ENCODE data around the gene PROSER3.

DNA sequence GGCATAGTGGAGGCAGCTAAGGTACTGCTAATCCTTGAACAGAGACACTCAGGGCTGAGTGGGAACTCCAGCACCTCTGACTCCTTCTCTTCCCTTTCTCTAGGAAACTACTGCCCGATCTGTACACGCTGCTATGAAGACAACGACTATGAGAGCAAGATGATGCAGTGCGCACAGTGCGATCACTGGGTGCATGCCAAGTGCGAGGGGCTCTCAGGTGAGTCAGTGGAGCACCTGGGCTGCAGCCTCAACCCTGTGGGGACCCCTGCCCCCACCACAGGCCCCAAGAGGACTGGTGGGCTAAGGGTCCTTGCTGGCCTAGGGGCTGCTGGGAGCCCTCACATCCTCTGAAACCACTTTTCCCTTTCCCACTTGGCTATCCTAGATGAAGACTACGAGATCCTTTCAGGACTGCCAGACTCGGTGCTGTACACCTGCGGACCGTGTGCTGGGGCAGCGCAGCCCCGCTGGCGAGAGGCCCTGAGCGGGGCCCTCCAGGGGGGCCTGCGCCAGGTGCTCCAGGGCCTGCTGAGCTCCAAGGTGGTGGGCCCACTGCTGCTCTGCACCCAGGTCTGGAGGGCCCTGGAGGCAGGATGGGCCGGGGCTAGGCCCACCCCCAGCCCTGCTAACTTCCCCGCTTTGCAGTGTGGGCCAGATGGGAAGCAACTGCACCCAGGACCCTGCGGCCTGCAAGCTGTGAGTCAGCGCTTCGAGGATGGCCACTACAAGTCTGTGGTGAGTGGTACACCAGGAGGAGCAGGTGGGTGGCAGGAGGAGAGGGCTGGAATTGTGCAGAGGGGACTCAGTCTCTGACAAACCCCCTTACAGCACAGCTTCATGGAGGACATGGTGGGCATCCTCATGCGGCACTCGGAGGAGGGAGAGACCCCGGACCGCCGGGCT lies 30.7 kb upstream of the PROSER3 start:
- TF ChIP-seq, protein P1, sequence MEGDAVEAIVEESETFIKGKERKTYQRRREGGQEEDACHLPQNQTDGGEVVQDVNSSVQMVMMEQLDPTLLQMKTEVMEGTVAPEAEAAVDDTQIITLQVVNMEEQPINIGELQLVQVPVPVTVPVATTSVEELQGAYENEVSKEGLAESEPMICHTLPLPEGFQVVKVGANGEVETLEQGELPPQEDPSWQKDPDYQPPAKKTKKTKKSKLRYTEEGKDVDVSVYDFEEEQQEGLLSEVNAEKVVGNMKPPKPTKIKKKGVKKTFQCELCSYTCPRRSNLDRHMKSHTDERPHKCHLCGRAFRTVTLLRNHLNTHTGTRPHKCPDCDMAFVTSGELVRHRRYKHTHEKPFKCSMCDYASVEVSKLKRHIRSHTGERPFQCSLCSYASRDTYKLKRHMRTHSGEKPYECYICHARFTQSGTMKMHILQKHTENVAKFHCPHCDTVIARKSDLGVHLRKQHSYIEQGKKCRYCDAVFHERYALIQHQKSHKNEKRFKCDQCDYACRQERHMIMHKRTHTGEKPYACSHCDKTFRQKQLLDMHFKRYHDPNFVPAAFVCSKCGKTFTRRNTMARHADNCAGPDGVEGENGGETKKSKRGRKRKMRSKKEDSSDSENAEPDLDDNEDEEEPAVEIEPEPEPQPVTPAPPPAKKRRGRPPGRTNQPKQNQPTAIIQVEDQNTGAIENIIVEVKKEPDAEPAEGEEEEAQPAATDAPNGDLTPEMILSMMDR (IDR thresholded peaks at IDR 0.05), result no peak
- TF ChIP-seq POLR2A (IDR thresholded peaks at IDR 0.05), result no peak

All from adrenal gland (tissue), 5 donors.